ENCODE results near the gene VPS37C.

DNA sequence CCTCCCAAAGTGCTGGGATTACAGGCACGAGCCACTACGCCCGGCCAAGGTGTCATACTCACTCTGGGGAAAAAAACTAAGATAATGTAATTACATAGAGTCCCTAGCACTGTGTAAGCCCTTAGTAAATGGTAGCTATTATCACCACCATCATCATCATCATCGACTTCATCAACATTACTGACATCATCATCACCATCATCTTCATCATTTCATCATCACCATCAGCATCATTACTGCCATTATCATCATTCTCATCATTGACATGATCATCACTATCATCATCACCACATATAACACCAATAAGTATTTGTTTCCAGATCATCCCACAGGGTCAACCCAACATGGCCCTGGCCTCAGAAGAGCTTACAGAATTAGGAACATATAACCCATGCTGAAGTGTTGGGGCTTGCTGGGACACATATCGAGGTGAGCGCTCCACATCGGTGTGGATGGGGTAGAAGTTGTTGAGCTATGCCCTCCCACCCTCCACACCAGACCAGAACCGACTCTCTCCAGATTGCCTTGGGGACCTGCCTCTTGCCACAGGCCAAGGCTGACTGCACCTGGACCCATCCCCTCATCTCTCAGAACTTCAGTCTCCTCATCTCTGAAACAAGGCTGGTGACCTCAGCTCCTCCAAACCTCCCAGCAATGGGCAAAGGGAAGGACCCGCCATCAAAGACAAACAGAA, 73.7 kb downstream of the VPS37C start:
- no peak for TF ChIP-seq EZH2 (IDR thresholded peaks at IDR 0.05)
- TF ChIP-seq, protein P1, sequence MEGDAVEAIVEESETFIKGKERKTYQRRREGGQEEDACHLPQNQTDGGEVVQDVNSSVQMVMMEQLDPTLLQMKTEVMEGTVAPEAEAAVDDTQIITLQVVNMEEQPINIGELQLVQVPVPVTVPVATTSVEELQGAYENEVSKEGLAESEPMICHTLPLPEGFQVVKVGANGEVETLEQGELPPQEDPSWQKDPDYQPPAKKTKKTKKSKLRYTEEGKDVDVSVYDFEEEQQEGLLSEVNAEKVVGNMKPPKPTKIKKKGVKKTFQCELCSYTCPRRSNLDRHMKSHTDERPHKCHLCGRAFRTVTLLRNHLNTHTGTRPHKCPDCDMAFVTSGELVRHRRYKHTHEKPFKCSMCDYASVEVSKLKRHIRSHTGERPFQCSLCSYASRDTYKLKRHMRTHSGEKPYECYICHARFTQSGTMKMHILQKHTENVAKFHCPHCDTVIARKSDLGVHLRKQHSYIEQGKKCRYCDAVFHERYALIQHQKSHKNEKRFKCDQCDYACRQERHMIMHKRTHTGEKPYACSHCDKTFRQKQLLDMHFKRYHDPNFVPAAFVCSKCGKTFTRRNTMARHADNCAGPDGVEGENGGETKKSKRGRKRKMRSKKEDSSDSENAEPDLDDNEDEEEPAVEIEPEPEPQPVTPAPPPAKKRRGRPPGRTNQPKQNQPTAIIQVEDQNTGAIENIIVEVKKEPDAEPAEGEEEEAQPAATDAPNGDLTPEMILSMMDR (IDR thresholded peaks at IDR 0.05): no peak
- TF ChIP-seq EZH2phosphoT487 (IDR thresholded peaks at IDR 0.05): no peak
